ENCODE results near the gene AUNIP. TPM values are rescaled to one million over a fixed set of nuclear protein-coding genes. Genes with fewer than 3 reads are reported as not detected.
"Not testable (repeated sequence)": the region's sequence is repeated elsewhere in the genome, so short reads cannot be mapped to it uniquely, and the experiment has no call there.

AUNIP gene
- total RNA-seq, 2 experiments from 2014 or later, result 9.6 to 12.9 TPM

GRCh38 chr1:25844536-25845337, 14.5 kb downstream of the AUNIP start:
- intact Hi-C loops (cut with DNase I, micrococcal nuclease), result no loop called here
- DNase-seq (no peak), ATAC-seq (no peak)
- no peaks in the 10 kb centered on the region for H3K27me3 Mint-ChIP-seq
- no peak overlapping the region for H3K27ac Mint-ChIP-seq
- no peak overlapping the region for H3K4me3 Mint-ChIP-seq
- CTCF ChIA-PET, result interaction anchor here (0.7 to 2.4 kb wide), 6 partner anchors 13 to 1620 kb away, joined by 3 to 7 read pairs (median 3); partner anchors contain the start of gene PAFAH2
- no peaks in the 10 kb centered on the region for H3K9me3 Mint-ChIP-seq (ENCODE audit: low read depth)
- POLR2A ChIA-PET, result no interaction called here
- H3K36me3 Mint-ChIP-seq (ENCODE audit: low read depth), result peaks cover 4% of the 10 kb centered on the region
- H3K4me1 Mint-ChIP-seq, result peaks cover 8% of the 10 kb centered on the region

GRCh38 chr1:25843483-25843882, 15.8 kb downstream of the AUNIP start:
- Mint-ChIP-seq H3K9me3 (ENCODE audit: low read depth) (no peaks in the 10 kb centered on the region), H3K36me3 (ENCODE audit: low read depth) (peaks cover 4% of the 10 kb centered on the region), H3K4me3 (no peak overlapping the region), H3K27ac (no peak overlapping the region), H3K4me1 (peaks cover 8% of the 10 kb centered on the region), H3K27me3 (no peaks in the 10 kb centered on the region)
- no peak for DNase-seq
- ATAC-seq, result no peak
- ChIA-PET POLR2A (interaction anchor here (0.6 kb wide), 1 partner anchor 15 kb away, joined by 7 read pairs; no protein-coding TSS in a partner anchor), CTCF (interaction anchor here (0.6 kb wide), 2 partner anchors 263 to 268 kb away, joined by 3 to 5 read pairs; no protein-coding TSS in a partner anchor)
- intact Hi-C loops (cut with DNase I, micrococcal nuclease), result no loop called here

- ATAC-seq; intact Hi-C loops (cut with DNase I, micrococcal nuclease); H3K27me3 Mint-ChIP-seq; H3K4me1 Mint-ChIP-seq; H3K9me3 Mint-ChIP-seq (ENCODE audit: low read depth); DNase-seq; H3K4me3 Mint-ChIP-seq; POLR2A ChIA-PET; H3K27ac Mint-ChIP-seq: not testable (repeated sequence)
- CTCF ChIA-PET, result interaction anchor here (0.8 to 1.6 kb wide), 3 partner anchors 9 to 219 kb away, joined by 3 to 4 read pairs (median 3); no protein-coding TSS in a partner anchor
- peaks cover 14% of the 10 kb centered on the region for H3K36me3 Mint-ChIP-seq (ENCODE audit: low read depth)
Observed at GRCh38 chr1:25839808-25840207, 19.4 kb downstream of the AUNIP start.

GRCh38 chr1:25837262-25837875, 21.9 kb downstream of the AUNIP start:
- ChIA-PET POLR2A (no interaction called here), CTCF (no interaction called here)
- intact Hi-C loops (cut with DNase I, micrococcal nuclease), result loop anchor here in 1 of 2 experiments (1.0 kb wide), 1 partner anchor 161 kb away; the partner anchor contains the start of gene PAFAH2
- Mint-ChIP-seq H3K36me3 (ENCODE audit: low read depth) (peaks cover 25% of the 10 kb centered on the region), H3K27me3 (no peaks in the 10 kb centered on the region), H3K9me3 (ENCODE audit: low read depth) (no peaks in the 10 kb centered on the region), H3K4me3 (no peak overlapping the region), H3K27ac (no peak overlapping the region), H3K4me1 (peaks cover 4% of the 10 kb centered on the region)
- DNase-seq (no peak), ATAC-seq (no peak)

GRCh38 chr1:25836695-25837094, 22.6 kb downstream of the AUNIP start:
- POLR2A ChIA-PET, result no interaction called here
- intact Hi-C loops (cut with DNase I, micrococcal nuclease), result loop anchor here in 1 of 2 experiments (1.0 kb wide), 1 partner anchor 162 kb away; the partner anchor contains the start of gene PAFAH2
- peaks cover 6% of the 10 kb centered on the region for H3K4me1 Mint-ChIP-seq
- CTCF ChIA-PET, result no interaction called here
- H3K27me3 Mint-ChIP-seq, result no peaks in the 10 kb centered on the region
- H3K27ac Mint-ChIP-seq, result no peak overlapping the region
- DNase-seq (no peak), ATAC-seq (no peak)
- H3K9me3 Mint-ChIP-seq (ENCODE audit: low read depth), result no peaks in the 10 kb centered on the region
- no peak overlapping the region for H3K4me3 Mint-ChIP-seq
- H3K36me3 Mint-ChIP-seq (ENCODE audit: low read depth), result peaks cover 29% of the 10 kb centered on the region

- CTCF ChIA-PET, result interaction anchor here (0.5 kb wide), 1 partner anchor 12 kb away, joined by 3 read pairs; no protein-coding TSS in a partner anchor
- no peak overlapping the region for H3K4me3 Mint-ChIP-seq
- peaks cover 6% of the 10 kb centered on the region for H3K4me1 Mint-ChIP-seq
- no peaks in the 10 kb centered on the region for H3K9me3 Mint-ChIP-seq (ENCODE audit: low read depth)
- ATAC-seq (no peak), DNase-seq (no peak)
- H3K36me3 Mint-ChIP-seq (ENCODE audit: low read depth), result peaks cover 35% of the 10 kb centered on the region
- intact Hi-C loops (cut with DNase I, micrococcal nuclease), result no loop called here
- H3K27me3 Mint-ChIP-seq, result no peaks in the 10 kb centered on the region
- POLR2A ChIA-PET, result no interaction called here
- H3K27ac Mint-ChIP-seq, result no peak overlapping the region
Observed at GRCh38 chr1:25834894-25835293, 24.4 kb downstream of the AUNIP start.

GRCh38 chr1:25833158-25833557, 26.1 kb downstream of the AUNIP start:
- Mint-ChIP-seq H3K27me3 (no peaks in the 10 kb centered on the region), H3K36me3 (ENCODE audit: low read depth) (peaks cover 44% of the 10 kb centered on the region), H3K4me3 (no peak overlapping the region), H3K27ac (no peak overlapping the region), H3K9me3 (ENCODE audit: low read depth) (no peaks in the 10 kb centered on the region), H3K4me1 (peaks cover 6% of the 10 kb centered on the region)
- ATAC-seq, result no peak
- intact Hi-C loops (cut with DNase I, micrococcal nuclease), result no loop called here
- ChIA-PET POLR2A (interaction anchor here (0.7 kb wide), 1 partner anchor 463 kb away, joined by 3 read pairs; no protein-coding TSS in a partner anchor), CTCF (interaction anchor here (0.7 kb wide), 1 partner anchor 73 kb away, joined by 3 read pairs; no protein-coding TSS in a partner anchor)
- no peak for DNase-seq

GRCh38 chr1:25832336-25833037, 26.8 kb downstream of the AUNIP start:
- Mint-ChIP-seq H3K9me3 (ENCODE audit: low read depth) (no peaks in the 10 kb centered on the region), H3K36me3 (ENCODE audit: low read depth) (peaks cover 48% of the 10 kb centered on the region), H3K4me1 (peaks cover 6% of the 10 kb centered on the region), H3K4me3 (no peak overlapping the region), H3K27ac (peak overlapping the region; percentile 33), H3K27me3 (no peaks in the 10 kb centered on the region)
- ChIA-PET POLR2A (interaction anchor here (0.7 kb wide), 1 partner anchor 256 kb away, joined by 4 read pairs; no protein-coding TSS in a partner anchor), CTCF (interaction anchor here (0.7 to 1.2 kb wide), 5 partner anchors 13 to 197 kb away, joined by 3 to 4 read pairs (median 3); partner anchors contain the start of gene PAFAH2)
- ATAC-seq, result peak; percentile 47
- intact Hi-C loops (cut with DNase I, micrococcal nuclease), result no loop called here
- no peak for DNase-seq

- POLR2A ChIA-PET, result interaction anchor here (0.7 kb wide), 1 partner anchor 255 kb away, joined by 4 read pairs; no protein-coding TSS in a partner anchor
- H3K4me3 Mint-ChIP-seq, result no peak overlapping the region
- ATAC-seq, result no peak
- CTCF ChIA-PET, result interaction anchor here (0.6 to 1.5 kb wide), 8 partner anchors 14 to 230 kb away, joined by 3 to 5 read pairs (median 3); partner anchors contain the start of gene PAFAH2
- H3K27ac Mint-ChIP-seq, result peak overlapping the region; percentile 33
- no peak for DNase-seq
- intact Hi-C loops (cut with DNase I, micrococcal nuclease), result no loop called here
- H3K9me3 Mint-ChIP-seq (ENCODE audit: low read depth), result no peaks in the 10 kb centered on the region
- H3K4me1 Mint-ChIP-seq, result peaks cover 6% of the 10 kb centered on the region
- no peaks in the 10 kb centered on the region for H3K27me3 Mint-ChIP-seq
- H3K36me3 Mint-ChIP-seq (ENCODE audit: low read depth), result peaks cover 47% of the 10 kb centered on the region
Observed at GRCh38 chr1:25831569-25832196, 27.6 kb downstream of the AUNIP start.

- ATAC-seq, result no peak
- DNase-seq, result no peak
- intact Hi-C loops (cut with DNase I, micrococcal nuclease), result no loop called here
- ChIA-PET CTCF (interaction anchor here (0.7 to 0.9 kb wide), 2 partner anchors 17 to 869 kb away, joined by 3 read pairs; no protein-coding TSS in a partner anchor), POLR2A (no interaction called here)
- Mint-ChIP-seq H3K36me3 (ENCODE audit: low read depth) (peaks cover 37% of the 10 kb centered on the region), H3K4me3 (no peak overlapping the region), H3K9me3 (ENCODE audit: low read depth) (no peaks in the 10 kb centered on the region), H3K27me3 (no peaks in the 10 kb centered on the region), H3K27ac (no peak overlapping the region), H3K4me1 (peaks cover 6% of the 10 kb centered on the region)
Observed at GRCh38 chr1:25829046-25829445, 30.2 kb downstream of the AUNIP start.
